ENCODE results near the gene VSTM1.
A peak's percentile ranks its signal among the peaks of the same experiment; 100 is the strongest.
"Not testable (repeated sequence)": the region's sequence is repeated elsewhere in the genome, so short reads cannot be mapped to it uniquely, and the experiment has no call there.

VSTM1 gene, protein sequence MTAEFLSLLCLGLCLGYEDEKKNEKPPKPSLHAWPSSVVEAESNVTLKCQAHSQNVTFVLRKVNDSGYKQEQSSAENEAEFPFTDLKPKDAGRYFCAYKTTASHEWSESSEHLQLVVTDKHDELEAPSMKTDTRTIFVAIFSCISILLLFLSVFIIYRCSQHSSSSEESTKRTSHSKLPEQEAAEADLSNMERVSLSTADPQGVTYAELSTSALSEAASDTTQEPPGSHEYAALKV

DNA sequence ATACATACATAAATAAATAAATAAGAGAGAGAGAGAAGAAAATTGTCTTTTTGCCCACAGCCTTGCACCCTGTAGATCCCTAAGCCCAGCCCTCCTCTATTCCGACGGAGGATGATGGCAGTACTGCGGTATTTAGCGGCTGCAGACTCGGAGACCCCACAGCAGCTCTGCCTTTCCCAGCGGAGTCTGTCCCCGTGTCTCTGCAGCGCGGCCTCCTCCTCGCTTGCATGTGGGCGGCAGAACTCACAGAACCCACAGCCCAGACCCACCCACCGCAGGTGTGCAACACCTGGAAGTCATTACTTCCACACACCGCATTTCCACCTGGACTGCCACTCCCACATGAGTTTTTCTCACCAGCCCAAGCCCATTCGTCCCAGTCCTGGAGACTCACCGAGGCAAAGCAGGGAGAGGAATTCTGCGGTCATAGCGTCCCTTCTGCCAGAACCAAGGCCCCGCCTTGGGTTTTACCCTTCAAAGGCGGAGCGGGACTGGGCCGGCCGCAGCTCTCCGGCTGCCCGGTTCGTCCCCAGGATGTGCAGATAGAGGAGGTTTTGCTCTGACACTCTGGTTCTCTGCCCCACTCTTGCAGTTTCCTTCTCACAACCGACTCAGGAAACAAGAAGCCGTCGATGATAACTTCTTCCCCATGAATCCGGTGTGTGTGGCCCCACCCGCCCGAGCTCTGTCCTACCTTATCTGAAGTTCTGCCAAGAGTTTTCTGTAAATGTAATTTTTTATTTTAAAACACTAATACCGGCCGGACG lies at the start of gene VSTM1:
Gene VSTM1, minus strand, starts transcription at position 548 of the 767 bp plus-strand sequence. Its CDS starts 120 bp downstream, at position 428.
- no peak for DNase-seq (ENCODE audit: low read depth)

DNA sequence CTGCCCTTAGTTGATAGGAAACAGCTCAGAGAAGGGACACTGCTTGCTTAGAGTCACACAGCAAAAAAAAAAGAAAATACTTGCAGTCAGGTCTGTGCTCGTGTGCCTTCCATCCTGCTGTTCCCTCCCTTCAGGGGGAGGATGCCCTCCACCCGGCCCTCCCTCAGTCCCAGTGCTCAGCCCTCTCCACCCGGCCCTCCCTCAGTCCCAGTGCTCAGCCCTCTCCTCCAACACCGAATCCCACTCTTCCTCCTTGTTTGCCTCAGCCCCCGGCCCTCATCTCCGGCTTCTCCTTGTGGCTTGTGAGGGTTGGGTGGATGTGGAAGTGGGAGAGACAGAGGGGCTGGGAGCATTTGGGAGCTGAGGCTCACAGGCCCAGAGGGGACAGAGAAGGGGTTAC lies 46.0 kb upstream of the VSTM1 start:
- DNase-seq (ENCODE audit: low read depth), result no peak

DNA sequence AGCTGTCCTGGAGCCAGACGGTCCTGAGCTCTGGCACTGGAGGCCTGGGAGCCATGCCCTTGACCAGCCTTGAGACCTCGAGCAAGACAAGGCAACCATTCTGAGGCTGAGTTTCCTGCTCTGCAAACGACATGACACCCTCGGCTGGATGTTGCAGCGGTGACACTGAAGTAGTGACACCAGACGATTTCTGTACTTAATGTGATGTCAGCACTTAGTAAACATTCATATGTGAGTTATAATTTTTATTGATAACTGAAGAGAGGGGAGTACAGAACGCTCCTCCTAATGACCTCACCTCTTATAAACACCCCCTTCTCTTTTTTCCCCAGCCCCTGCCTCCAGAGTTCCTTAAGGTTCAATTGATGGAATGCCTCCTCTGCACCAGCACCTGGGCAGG lies 44.8 kb upstream of the VSTM1 start:
- no peak for DNase-seq (ENCODE audit: low read depth)

DNA sequence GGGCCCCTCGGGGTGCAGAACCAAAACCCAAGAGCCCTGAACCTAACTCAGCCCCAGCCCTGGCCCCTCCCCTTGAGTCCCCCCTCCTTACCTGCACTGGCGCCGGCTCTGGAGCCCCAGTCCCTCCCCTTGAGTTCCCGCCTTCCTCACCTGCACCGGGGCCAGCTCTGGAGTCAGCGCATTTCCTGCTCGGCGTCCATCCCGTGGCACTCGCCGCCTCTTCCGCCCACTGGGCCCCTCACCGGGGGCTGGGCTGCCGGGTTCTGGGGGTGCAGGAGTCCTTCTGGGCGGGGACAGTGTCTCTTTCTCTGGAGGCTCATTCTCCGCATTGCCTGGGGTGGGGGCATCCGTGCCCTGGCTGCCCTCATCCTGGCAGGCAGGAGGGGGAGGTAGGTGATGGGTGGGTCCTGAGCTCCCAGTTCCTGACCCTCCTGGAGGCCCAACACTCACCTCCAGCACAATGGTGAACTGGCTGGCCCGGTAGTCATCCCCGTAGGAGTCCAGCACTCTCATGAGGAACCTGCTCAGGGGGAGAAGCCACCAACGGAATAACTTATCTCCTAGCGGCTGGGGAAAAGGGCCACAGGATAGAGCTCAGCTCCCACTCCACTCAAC lies 44.3 kb upstream of the VSTM1 start:
- no peak for DNase-seq (ENCODE audit: low read depth)

DNA sequence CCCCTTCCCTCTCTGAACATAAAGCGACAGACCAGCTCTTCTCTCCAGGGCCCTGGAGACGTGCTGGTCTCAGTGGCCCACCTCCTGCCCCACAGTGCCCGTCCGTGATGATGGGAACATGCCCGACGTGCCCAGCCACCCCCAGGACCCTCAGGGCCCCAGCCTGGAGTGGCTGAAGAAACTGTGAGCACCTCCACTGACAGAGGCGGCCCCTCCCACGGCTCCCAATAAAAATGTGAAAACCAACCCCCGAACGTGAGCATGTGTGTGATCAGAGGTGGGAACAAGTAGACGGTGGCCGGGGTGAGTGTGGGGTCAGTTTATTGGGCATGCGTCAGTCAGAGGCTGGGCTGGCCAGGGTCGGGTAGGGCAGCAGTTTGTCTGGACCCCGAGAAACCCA lies 43.0 kb upstream of the VSTM1 start:
- DNase-seq (ENCODE audit: low read depth), result no peak

DNA sequence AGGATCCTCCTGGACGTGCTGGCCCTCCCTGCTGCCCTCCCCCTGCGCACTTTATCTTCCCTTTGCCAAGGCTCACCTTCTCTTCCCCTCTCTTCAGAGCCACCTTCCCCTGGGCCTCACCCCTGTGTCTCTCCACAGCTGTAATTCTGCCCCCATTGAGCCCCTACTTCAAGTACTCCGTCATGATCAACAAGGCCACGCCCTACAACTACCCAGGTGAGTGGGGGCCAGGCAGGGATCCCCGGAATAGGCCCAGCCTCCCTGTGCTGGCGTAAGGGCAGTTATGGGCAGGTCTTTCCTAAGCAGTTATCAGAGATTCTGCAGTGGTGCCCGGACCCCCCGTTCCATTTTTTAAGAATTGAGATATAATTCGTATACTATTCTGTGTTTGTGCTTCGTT lies 42.1 kb upstream of the VSTM1 start:
- DNase-seq (ENCODE audit: low read depth), result no peak

DNA sequence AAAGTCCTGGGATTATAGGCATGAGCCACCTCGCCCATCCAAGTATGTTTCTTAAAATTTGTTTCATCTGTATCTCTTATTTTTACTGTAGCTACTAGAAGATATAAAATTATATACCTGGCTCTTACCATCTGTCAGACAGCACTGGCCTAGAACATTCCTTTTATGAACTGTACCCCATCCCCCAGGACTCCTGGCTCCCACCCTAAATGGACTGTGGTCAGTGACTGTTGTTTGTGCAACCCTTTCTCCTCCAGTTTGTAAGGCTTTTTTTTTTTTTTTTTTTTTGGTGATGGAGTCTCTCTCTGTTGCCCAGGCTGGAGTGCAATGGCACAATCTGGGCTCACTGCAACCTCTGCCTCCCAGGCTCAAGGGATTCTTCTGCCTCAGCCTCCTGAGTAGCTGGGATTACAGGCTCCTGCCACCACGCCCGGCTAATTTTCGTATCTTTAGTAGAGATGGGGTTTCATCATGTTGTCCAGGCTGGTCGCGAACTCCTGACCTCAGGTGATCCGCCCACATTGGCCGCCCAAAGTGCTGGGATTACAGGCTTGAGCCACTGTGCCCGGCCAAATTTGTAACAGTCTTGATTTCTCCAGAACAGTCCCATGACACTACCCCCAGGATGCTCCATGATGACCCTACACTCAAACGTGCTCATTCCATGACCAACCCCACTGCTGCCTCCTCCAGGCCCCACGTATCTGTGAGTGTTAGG lies 41.5 kb upstream of the VSTM1 start:
- DNase-seq (ENCODE audit: low read depth), result no peak

DNA sequence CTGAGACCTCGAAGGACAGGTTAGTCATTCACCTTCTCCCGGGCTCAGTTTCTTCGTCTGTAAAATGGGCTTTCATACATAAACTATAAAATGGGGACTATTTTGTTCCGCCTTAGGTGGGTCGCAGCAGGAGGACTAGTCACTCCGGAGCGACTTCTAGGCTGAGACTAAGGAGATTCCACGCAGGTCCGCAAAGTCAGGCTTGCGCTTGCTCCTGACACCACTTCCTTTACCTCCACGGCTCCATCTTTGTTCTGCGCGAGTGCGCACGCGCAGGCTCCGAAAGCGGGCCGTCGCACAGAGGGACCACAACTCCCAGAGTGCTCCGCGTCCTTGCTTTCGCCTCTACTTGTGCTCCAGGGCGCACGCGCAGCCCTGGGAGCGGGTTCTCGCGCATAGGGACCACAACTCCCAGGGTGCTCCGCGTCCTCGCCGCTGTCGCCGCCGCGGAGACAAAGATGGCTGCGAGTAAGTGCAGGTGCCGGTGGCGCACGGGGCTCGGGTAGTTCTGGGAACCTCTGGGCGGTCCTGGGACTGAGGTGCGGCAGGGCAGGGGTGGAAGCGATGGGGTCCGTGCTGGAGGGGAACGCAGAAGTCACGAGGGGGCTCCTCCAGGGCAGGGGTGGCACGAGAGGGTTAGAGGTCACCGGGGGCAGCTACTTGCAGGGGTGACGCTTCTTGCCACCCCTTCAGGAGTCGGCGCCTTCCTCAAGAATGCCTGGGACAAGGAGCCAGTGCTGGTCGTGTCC lies 38.9 kb upstream of the VSTM1 start, which contains the start of gene NDUFA3:
Gene NDUFA3, plus strand, starts transcription at position 435 of the 749 bp plus-strand sequence. Its CDS starts 24 bp downstream, at position 459.
- peak; percentile 93 for DNase-seq (ENCODE audit: low read depth)

DNA sequence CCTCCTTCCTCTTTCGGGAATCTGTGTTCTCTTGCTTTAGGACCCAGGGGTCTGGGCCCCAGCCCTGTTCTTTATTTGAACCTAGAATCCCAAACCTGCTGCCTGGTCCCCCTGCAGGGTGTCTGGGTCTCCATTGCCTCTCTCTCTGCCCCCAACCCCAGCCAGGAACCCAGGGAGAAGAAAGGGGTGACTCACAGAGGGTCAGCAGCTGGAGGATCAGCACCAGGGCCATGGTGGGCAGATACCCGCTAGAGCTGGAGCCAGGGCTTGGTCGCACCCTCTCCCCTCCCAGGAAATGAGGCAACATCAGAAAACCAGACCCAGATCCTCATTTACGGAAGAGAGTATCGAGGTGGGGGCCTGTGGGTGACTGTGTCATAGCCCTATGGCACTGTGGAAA lies 36.9 kb upstream of the VSTM1 start, which contains the start of gene OSCAR:
Gene OSCAR, minus strand, starts transcription at position 243 of the 400 bp plus-strand sequence. Its CDS starts 11 bp downstream, at position 232.
- no peak for DNase-seq (ENCODE audit: low read depth)

DNA sequence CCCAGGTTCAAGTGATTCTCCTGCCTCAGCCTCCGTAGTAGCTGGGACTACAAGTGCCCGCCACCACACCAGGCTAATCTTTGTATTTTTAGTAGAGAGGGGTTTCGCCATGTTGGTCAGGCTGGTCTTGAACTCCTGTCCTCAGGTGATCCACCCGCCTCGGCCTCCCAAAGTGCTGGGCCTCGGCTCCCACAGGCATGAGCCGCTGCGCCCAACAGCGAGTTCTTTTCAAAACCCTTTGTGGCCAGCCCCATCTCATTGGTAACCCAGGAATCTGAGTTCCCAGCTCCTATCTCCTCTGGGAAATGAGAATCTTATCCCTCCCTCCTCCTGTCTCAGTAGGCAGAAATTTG lies 36.2 kb upstream of the VSTM1 start:
- DNase-seq (ENCODE audit: low read depth), result not testable (repeated sequence)

DNA sequence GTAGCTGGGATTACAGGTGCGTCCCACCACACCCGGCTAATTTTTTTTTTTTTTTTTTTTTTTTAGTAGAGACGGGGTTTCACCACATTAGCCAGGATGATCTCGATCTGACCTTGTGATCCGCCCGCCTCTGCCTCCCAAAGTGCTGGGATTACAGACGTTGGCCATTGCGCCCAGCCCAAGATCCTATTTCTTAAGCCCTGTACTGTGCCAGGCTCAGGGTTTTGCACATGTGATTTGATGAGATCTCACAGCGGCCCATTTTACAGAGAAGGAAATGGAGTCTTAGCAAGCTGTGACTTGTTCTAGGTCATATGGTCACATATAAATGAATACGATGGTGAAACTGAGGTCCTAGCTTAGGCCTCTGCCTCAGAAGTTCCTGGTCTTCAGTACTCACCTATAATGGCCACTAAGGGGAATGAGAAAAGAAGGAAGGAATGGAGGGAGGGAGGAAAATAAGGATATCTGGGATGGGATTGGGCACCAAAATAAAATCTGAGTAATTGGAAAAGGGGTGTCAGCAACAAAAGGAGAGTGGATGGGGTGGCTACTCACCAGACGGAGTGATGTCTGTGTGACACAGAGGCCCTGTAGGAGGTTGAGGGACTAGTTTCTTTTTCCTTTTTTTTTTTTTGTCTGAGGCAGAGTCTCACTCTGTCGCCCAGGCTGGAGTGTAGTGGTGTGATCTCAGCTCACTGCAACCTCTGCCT lies 35.6 kb upstream of the VSTM1 start:
- no peak for DNase-seq (ENCODE audit: low read depth)

DNA sequence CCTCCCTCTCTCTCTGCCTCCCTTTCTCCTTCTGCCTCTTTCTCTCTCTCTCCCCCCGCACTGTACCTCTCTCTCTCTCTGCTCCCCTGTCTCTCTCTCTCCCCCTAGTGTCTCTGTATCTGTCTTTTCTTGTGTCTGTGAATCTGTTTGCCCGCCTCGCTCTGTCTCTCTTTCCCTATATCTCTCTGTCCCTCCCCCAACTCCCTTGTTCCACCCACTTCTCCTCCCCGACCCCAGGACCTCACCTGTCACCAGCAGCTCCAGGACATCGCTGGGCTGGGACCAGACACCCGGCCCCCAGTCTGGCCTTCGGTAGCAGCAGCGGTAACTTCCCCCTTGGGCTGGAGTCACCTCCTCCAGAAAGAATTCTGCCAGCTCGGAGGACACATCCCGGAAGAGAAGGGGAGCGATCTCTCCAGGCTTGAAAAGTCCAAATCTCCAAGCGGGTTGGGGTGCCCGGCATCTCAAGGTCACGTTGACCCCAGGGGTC lies 33.0 kb upstream of the VSTM1 start:
- DNase-seq (ENCODE audit: low read depth), result no peak

DNA sequence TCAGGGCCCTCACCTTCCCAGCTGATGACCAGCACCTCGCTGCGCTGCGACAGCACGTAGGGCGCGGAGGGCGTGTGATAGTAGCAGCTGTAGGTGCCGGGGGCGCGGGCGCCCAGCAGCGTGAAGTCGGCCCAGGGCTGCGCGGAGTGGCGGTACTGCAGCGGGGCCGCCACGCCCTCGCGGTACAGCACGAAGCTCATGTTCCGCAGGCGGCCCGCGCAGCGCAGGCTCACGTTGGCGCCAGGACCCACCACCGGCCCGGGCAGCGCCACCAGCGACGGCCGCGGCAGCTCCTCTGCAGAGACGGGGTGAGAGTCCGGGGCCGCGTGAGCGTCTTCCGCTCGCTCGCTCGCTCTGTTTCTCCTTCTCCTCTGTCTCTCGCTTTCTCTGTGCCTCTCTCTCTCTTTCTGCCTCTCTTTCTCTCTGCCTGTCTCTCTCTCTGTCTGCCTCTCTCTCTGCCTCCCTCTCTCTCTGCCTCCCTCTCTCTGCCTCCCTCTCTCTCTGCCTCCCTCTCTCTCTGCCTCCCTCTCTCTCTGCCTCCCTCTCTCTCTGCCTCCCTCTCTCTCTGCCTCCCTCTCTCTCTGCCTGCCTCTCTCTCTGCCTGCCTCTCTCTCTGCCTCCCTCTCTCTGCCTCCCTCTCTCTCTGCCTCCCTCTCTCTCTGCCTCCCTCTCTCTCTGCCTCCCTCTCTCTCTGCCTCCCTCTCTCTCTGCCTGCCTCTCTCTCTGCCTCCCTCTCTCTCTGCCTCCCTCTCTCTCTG lies 32.3 kb upstream of the VSTM1 start:
- DNase-seq (ENCODE audit: low read depth), result not testable (repeated sequence)

DNA sequence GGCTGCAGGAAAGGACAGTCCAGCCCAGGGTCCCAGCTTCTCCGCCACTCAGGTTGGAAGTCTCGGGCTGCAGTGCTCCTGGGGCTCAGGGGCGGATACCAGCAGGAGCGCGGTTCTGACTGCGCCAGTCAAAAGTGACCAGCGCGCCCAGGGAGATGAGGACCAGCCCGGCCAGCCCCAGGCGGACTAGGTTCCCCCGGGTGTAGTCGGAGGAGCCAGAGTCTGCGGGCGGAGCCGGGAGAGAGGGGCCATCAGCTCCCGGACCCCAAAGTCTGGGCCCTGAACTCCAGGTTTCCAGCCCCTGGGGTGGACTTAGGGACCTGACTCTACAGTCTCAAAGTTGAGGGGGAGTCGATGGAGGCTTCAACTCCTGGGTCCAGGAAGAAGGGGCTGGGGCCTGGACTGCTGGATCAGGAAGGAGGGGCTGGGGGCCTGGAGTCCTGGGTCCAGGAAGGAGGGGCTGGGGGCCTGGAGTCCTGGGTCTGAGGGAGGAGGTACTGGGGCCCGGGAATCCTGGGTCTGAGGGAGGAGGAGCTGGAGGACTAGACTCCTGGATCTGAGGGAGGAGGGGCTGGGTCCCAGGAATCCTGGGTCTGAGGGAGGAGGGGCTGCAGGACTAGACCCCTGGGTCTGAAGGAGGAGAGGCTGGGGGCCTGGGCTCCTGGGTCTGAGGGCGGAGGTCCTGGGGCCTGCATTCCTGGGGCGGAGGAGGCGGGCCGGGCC lies 31.6 kb upstream of the VSTM1 start:
- no peak for DNase-seq (ENCODE audit: low read depth)

DNA sequence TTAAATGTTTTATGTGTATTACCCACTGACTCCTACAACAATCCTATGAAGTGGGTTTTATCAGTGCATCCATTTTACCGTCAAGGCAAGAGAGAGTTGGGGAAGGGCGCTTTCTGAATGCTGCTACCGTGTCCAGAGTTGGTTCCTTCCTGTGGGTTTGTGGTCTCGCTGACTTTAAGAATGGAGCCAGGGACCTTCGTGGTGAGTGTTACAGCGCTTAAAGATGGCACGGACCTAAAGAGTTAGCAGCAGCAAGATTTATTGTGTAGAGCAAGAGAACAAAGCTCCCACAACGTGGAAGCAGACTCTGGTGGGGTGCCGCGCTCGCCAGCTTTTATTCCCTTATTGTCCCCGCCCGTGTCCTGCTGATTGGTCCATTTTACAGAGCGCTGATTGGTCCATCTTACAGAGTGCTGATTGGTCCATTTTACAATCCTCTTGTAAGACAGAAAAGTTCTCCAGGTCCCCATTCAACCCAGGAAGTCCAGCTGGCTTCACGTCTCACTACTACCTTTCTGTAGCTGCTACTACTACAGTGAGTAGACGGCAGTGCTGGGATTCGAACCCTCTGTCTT lies 30.8 kb upstream of the VSTM1 start:
- DNase-seq (ENCODE audit: low read depth), result no peak

DNA sequence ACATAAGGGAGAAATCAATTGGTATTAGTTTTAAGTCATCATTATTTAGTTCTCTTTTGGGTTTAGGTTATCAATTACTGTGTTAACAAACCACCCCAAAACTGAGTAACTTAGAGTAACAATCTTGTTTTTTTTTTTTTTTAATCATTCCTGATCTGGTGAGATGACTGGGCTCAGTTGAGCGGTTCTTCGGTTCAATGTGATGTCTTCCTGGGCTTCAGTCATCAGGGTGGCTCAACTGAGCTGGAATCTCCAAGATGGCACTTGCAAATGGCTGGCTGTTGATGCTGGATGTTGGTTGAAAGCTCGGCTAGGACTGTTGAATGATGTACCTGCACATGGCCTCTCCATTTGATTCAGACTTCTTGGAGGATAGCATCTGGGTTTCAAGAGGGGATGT lies 20.7 kb upstream of the VSTM1 start:
- DNase-seq (ENCODE audit: low read depth), result no peak

DNA sequence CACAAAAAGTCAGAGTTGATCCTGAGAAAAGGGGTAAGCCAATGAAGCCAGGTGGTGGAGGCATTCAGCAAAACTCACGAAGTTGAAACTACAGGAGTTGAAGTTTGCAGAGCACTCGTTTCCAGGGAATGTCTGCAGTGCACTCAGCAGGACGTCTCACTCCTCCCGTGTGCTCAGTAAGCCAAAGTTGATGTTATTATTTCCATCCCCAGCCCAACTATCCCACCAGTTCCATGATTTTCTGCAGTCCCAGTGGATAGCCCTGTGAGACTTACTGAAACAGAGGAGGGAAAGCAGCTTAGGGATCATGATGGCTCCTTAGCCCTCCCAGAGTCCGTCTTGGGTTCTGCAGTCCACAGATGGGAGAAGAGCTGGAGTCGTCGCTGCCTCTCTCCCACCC lies 17.3 kb upstream of the VSTM1 start, which contains the start of gene TARM1:
Gene TARM1, minus strand, starts transcription at position 334 of the 400 bp plus-strand sequence. Its CDS starts 25 bp downstream, at position 309.
- no peak for DNase-seq (ENCODE audit: low read depth)

DNA sequence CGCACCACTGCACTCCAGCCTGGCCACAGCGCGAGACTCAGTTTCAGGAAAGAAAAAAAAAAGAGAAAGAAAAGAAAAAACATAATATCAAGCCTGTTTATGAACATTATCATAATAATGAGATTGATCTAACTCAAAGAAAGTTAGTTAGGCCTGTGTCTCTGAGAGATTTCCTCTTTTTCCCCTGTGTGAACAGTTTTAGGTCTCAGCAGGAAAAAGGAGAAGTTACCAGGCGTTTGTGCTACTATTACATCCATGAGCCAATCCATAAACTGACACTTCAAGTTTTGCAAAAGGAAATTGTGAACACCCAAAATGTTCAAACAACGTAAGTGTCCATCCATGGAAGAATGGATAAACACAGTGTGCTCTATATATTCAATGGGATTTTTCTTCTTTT lies 13.6 kb upstream of the VSTM1 start:
- DNase-seq (ENCODE audit: low read depth), result no peak

DNA sequence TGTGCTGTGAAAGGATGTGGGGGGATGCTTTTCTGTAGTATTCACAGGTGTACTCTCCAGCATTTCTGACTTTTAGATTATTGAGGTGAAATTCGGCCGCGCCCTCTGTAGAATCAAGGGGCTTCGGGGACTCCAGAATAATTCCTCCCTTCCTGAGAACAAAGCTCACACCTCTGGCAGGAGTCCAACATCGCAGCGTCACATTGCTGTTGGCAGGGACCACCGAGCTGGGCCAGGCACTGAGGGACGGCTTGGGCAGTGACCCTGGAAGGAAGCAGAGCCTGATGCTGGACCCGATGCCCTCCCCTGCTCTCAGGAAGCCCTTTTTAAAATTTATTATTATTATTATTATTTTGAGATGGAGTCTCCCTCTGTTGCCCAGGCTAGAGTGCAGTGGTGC lies 11.2 kb upstream of the VSTM1 start:
- no peak for DNase-seq (ENCODE audit: low read depth)

Measured in stimulated activated CD8-positive, alpha-beta memory T cell treated with anti-CD3 and anti-CD28 coated beads, Interleukin-7, amount 100 ng/mL, for 24 hours (primary cell).